ENCODE measurements around the gene ADAMTSL4. TPM values are rescaled to one million over a fixed set of nuclear protein-coding genes. Genes with fewer than 3 reads are reported as not detected.
A peak's percentile ranks its signal among the peaks of the same experiment; 100 is the strongest.
"Not testable (repeated sequence)": the region's sequence is repeated elsewhere in the genome, so short reads cannot be mapped to it uniquely, and the experiment has no call there.

Gene ADAMTSL4
- total RNA-seq, 4 donors from 2014 or later = 54.4 to 132 (median 93.2) TPM

- Histone ChIP-seq H3K27me3 (no peaks in the 10 kb centered on the region), H3K9me3 (no peaks in the 10 kb centered on the region), H3K4me3 (peak overlapping the region in 1 of 4 donors; percentile 12), H3K4me1 (peaks cover 11 to 88% (median 80%) of the 10 kb centered on the region in 4 donors), H3K36me3 (no peaks in the 10 kb centered on the region), H3K27ac (peak overlapping the region; percentile 97 to 100 (median 99))
- 32 to 34% methylated on average over 4 of the region's 4 CpGs for WGBS, 2 donors
- DNase-seq (ENCODE audit: low spot score in 2 of 2) = peak in 1 of 2 donors; percentile 18
- TF ChIP-seq POLR2A (IDR thresholded peaks at IDR 0.05) (no peak), EP300 (IDR thresholded peaks at IDR 0.05) (no peak), CTCF (IDR thresholded peaks at IDR 0.05) (no peak)
These were observed 14.3 kb downstream of the ADAMTSL4 start for GRCh38 chr1:150563340-150564038.

DNA sequence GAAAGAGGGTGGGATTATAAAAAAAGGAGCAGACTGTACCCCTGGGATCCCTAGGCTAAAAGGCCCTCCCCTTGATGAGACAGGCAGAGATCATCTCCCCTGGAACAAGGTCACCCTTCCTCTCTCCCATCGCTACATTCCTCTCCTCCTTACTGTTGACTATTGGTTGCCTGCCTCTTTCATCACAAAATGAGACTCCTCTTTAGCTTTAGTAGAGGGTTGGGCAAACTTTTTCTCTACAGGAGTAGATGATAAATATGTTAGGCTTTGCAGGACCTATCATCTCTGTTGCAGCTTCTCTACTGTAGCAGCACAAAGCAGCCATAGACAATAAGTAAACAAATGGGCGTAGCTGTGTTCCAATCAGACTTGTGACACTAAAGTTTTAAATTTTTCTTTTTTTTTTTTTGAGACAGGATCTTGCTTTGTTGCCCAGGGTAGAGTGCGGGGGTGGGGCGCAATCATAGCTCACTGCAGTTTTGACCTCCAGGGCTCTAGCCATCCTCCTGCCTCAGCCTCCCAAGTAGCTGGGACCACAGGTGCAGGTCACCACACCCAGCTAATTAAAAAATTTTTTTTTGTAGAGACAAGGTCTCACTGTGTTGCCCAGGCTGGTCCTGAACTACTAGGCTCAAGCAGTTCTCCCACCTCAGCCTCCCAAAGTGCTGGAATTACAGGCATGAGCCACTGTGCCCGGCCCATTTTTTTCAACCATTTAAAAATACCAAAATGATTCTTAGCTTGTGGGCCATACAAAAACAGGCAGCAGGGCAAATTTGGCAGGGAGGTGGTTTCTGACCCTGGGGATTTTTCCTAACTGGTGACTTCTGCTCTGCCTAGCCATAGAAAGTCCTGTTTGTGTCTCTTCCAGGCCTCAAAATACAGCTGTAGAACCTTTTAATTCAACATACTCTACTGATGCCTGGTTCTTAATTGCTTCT, 15.1 kb downstream of the ADAMTSL4 start:
- H3K27me3 ChIP-seq = no peaks in the 10 kb centered on the region
- no peak for TF ChIP-seq EP300 (IDR thresholded peaks at IDR 0.05)
- peak in 1 of 2 donors; percentile 3 for TF ChIP-seq POLR2A (IDR thresholded peaks at IDR 0.05)
- H3K9me3 ChIP-seq = no peaks in the 10 kb centered on the region
- peak in 1 of 2 donors; percentile 14 for DNase-seq (ENCODE audit: low spot score in 2 of 2)
- H3K4me3 ChIP-seq = no peak overlapping the region
- H3K4me1 ChIP-seq = peaks cover 11 to 88% (median 82%) of the 10 kb centered on the region in 4 donors
- H3K36me3 ChIP-seq = no peaks in the 10 kb centered on the region
- 59 to 66% methylated on average over 5 of the region's 5 CpGs for WGBS, 2 donors
- H3K27ac ChIP-seq = peak overlapping the region; percentile 97 to 100 (median 99)

DNA sequence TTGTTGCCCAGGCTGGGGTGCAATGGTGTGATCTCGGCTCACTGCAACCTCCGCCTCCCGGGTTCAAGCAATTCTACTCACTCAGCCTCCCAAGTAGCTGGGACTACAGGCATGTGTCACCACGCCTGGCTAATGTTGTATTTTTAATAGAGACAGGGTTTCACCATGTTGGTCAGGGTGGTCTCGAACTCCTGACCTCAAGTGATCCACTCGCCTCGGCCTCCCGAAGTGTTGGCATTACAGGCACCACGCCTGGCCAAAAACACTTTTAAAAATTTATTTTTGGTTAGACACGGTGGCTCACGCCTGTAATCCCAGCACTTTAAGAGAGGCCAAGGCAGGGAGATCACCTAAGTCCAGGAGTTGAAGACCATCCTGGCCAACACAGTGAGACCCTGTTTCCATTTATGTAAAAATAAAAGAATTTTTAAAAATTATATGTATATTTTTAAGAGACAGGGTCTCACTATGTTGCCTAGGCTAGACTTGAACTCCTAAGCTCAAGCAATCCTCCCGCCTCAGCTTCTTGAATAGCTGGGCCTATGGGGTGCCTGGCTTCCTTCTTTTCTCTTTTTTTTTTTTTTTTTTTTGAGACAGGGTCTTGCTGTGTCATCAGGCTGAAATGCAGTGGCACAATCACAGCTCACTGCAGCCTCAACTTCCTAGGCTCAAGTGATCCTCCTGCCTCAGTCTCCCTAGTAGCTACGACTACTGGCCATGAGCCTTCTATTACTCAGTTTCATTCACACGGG, 16.2 kb downstream of the ADAMTSL4 start:
- H3K27me3 ChIP-seq, H3K36me3 ChIP-seq, H3K4me3 ChIP-seq, H3K9me3 ChIP-seq: not testable (repeated sequence)
- WGBS, 2 donors = 70 to 79% methylated on average over 14 of the region's 14 CpGs
- peak overlapping the region; percentile 97 to 100 (median 99) for H3K27ac ChIP-seq
- H3K4me1 ChIP-seq = peaks cover 7 to 88% (median 82%) of the 10 kb centered on the region in 4 donors
- peak in 1 of 2 donors; percentile 8 for DNase-seq (ENCODE audit: low spot score in 2 of 2)

GRCh38 chr1:150566589-150567340, 17.6 kb downstream of the ADAMTSL4 start:
- peaks cover 0 to 15% (median 0%) of the 10 kb centered on the region in 3 donors for H3K36me3 ChIP-seq
- no peaks in the 10 kb centered on the region for H3K9me3 ChIP-seq
- peak in 1 of 2 donors; percentile 11 for DNase-seq (ENCODE audit: low spot score in 2 of 2)
- peaks cover 5 to 97% (median 89%) of the 10 kb centered on the region in 4 donors for H3K4me1 ChIP-seq
- WGBS, 2 donors = 80 to 82% methylated on average over 12 of the region's 12 CpGs
- H3K27me3 ChIP-seq = no peaks in the 10 kb centered on the region
- TF ChIP-seq CTCF (IDR thresholded peaks at IDR 0.05) (no peak), POLR2A (IDR thresholded peaks at IDR 0.05) (no peak), EP300 (IDR thresholded peaks at IDR 0.05) (no peak)
- H3K27ac ChIP-seq = peak overlapping the region; percentile 97 to 100 (median 99)
- peak overlapping the region in 3 of 4 donors; percentile 36 to 51 (median 39) for H3K4me3 ChIP-seq

DNA sequence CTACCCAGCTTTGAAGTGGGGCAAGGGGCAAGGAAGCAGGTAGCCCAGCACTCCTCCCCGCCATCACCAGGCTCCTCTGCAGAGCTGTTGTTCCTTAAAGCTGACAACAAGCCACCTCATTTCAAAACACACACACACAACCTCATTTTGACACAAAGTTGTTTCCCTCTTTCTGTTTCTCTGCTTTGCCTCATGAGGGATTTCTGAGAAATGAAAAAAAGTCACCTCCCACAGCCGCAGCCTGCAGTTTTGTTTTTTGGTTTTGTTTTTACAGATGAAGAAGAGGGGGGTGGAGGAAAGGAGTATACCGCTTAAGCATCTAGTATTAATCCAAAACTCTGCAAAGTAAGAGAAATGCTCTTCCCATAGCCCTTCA, 18.1 kb downstream of the ADAMTSL4 start:
- H3K4me3 ChIP-seq = peak overlapping the region; percentile 18 to 51 (median 38)
- 14 to 16% methylated on average over 3 of the region's 3 CpGs for WGBS, 2 donors
- peaks cover 5 to 100% (median 90%) of the 10 kb centered on the region in 4 donors for H3K4me1 ChIP-seq
- TF ChIP-seq EP300 (IDR thresholded peaks at IDR 0.05) (peak in 1 of 2 donors; percentile 46), CTCF (IDR thresholded peaks at IDR 0.05) (no peak), POLR2A (IDR thresholded peaks at IDR 0.05) (peak; percentile 4 to 17)
- DNase-seq (ENCODE audit: low spot score in 2 of 2) = no peak
- peak overlapping the region; percentile 97 to 100 (median 99) for H3K27ac ChIP-seq
- H3K36me3 ChIP-seq = peaks cover 0 to 21% (median 0%) of the 10 kb centered on the region in 3 donors
- H3K9me3 ChIP-seq = no peaks in the 10 kb centered on the region
- no peaks in the 10 kb centered on the region for H3K27me3 ChIP-seq

All from tibial nerve (tissue), 4 donors.